CD4-positive, alpha-beta memory T cell (primary cell): Measurements from ENCODE around the gene SLC2A5. TPM values are rescaled to one million over a fixed set of nuclear protein-coding genes. Genes with fewer than 3 reads are reported as not detected.

ENCODE experiments used
- CTCF ChIA-PET: fragments of 350-600 bp; sonication (Branson Sonifier 250); formaldehyde crosslinking; loops from one replicate; lab custom pipeline; 2021; ENCODE audit warnings: inconsistent platforms; ENCODE audit not compliant: partially characterized antibody; lab: Charles Lee
- POLR2A ChIA-PET: fragments of 350-600 bp; sonication (Branson Sonifier 250); formaldehyde crosslinking; loops from one replicate; lab custom pipeline; 2021; ENCODE audit not compliant: partially characterized antibody; lab: Charles Lee
- DNase-seq, 5 donors: peaks; one replicate each; pipeline versions ENCODE4 v3.0.0 to v3.0.0-alpha.2; 2020 to 2022; ENCODE audit warnings: mixed read lengths in 1 of 5
- H3K27ac ChIP-seq: one replicate; pipeline ENCODE4 v1.7.0; 2013; ENCODE audit warnings: low read depth, low read length
- H3K27me3 ChIP-seq: 2 replicates; pipeline ENCODE4 v1.7.0; 2013; ENCODE audit warnings: mild to moderate bottlenecking, low read length, moderate library complexity; ENCODE audit not compliant: insufficient read depth
- H3K36me3 ChIP-seq: 2 replicates; pipeline ENCODE4 v1.7.0; 2013; ENCODE audit warnings: mild to moderate bottlenecking, low read length, moderate library complexity; ENCODE audit not compliant: insufficient read depth
- H3K4me1 ChIP-seq: 2 replicates; pipeline ENCODE4 v1.7.0; 2013; ENCODE audit warnings: mild to moderate bottlenecking, low read length, moderate library complexity; ENCODE audit not compliant: insufficient read depth
- H3K4me3 ChIP-seq, 2 donors: one replicate each; pipeline ENCODE4 v1.7.0; 2013; ENCODE audit warnings: low read length in 2 of 2, mild to moderate bottlenecking in 1 of 2
- H3K9me3 ChIP-seq, 2 donors: one replicate each; pipeline ENCODE4 v1.7.0; 2013; ENCODE audit warnings: low read length in 2 of 2, control low read depth in 1 of 2; ENCODE audit not compliant: control insufficient read depth in 1 of 2
- H3K27ac Mint-ChIP-seq, 7 donors: one replicate each; pipeline ENCODE4 v1.8.0; 2020 to 2021; ENCODE audit warnings: mixed read lengths in 7 of 7, mild to moderate bottlenecking in 6 of 7, inconsistent platforms in 3 of 7, moderate library complexity in 3 of 7
- H3K27me3 Mint-ChIP-seq, 2 donors: one replicate each; pipeline ENCODE4 v1.8.0; 2020 to 2021; ENCODE audit warnings: mixed read lengths in 2 of 2
- H3K36me3 Mint-ChIP-seq, 2 donors: one replicate each; pipeline ENCODE4 v1.8.0; 2020 to 2021; ENCODE audit warnings: mixed read lengths in 2 of 2, inconsistent platforms in 1 of 2, mild to moderate bottlenecking in 1 of 2
- H3K4me1 Mint-ChIP-seq, 4 donors: one replicate each; pipeline ENCODE4 v1.8.0; 2020 to 2021; ENCODE audit warnings: mixed read lengths in 4 of 4, mild to moderate bottlenecking in 1 of 4
- H3K4me3 Mint-ChIP-seq, 8 donors: one replicate each; pipeline ENCODE4 v1.8.0; 2020 to 2021; ENCODE audit warnings: mixed read lengths in 8 of 8, mild to moderate bottlenecking in 7 of 8, moderate library complexity in 6 of 8, inconsistent platforms in 3 of 8
- H3K9me3 Mint-ChIP-seq, 8 donors: one replicate each; pipeline ENCODE4 v1.8.0; 2020 to 2021; ENCODE audit warnings: mixed read lengths in 8 of 8, mild to moderate bottlenecking in 5 of 8, inconsistent platforms in 3 of 8, moderate library complexity in 1 of 8
- intact Hi-C: fragments of 100-400 bp; cut with micrococcal nuclease; formaldehyde crosslinking; loops from one replicate; pipeline ENCODE4 v1.15.1; 2023
- polyA plus RNA-seq, 2 donors: library from polyadenylated mRNA; unstranded; fragments of 300-500 nt; fragmentation: Illumina TruSeq; gene quantifications; one replicate each; pipeline ENCODE4 v1.2.3, GENCODE V29; 2021
- total RNA-seq, 2 experiments: library from RNA; stranded (reverse); gene quantifications; one replicate each; pipeline ENCODE4 v1.2.3, GENCODE V29; 2021

Gene SLC2A5
- total and polyA plus RNA-seq, 4 experiments from 2014 or later, result 0.23 TPM; not detected in 3

DNA sequence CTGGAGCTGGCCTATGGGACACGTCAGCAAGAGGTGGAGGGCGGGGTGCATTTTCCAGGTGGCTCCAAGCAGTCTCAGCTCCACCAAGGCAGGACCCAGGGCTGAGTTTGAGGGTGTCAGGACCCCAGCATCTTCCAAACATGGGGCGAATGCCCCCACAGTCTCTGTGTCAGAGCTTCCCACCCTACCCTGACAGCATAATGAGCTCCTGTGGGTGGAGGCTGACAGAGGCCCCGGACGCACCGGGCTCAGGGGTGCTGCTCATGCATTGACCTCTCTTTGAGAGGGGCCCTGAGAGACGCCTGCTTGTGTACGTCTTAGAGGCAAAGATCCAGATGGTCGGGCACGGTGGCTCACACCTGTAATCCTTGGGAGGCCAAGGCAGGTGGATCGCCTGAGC lies 80.4 kb downstream of the SLC2A5 start:
- no peak overlapping the region for H3K27ac Mint-ChIP-seq
- Histone ChIP-seq H3K27ac (no peak overlapping the region), H3K4me1 (peaks cover 19% of the 10 kb centered on the region), H3K27me3 (no peaks in the 10 kb centered on the region), H3K4me3 (no peak overlapping the region), H3K9me3 (no peaks in the 10 kb centered on the region), H3K36me3 (no peaks in the 10 kb centered on the region)
- peaks cover 7 to 25% (median 18%) of the 10 kb centered on the region in 4 donors for H3K4me1 Mint-ChIP-seq
- no peak overlapping the region for H3K4me3 Mint-ChIP-seq
- H3K9me3 Mint-ChIP-seq, result peaks cover 0 to 2% (median 0%) of the 10 kb centered on the region in 8 donors
- CTCF ChIA-PET, result interaction anchor here (0.6 to 7.1 kb wide), 15 partner anchors 15 to 1398 kb away, joined by 3 to 154 read pairs (median 4); no protein-coding TSS in a partner anchor
- intact Hi-C loops, result loop anchor here (2.0 kb wide), 1 partner anchor 18 kb away; no protein-coding TSS in a partner anchor
- peaks cover 0 to 2% of the 10 kb centered on the region in 2 donors for H3K27me3 Mint-ChIP-seq
- POLR2A ChIA-PET, result no interaction called here
- no peak for DNase-seq
- H3K36me3 Mint-ChIP-seq, result no peaks in the 10 kb centered on the region

- no peaks in the 10 kb centered on the region for H3K36me3 ChIP-seq
- no peak overlapping the region for H3K4me3 Mint-ChIP-seq
- no peaks in the 10 kb centered on the region for H3K9me3 ChIP-seq
- H3K36me3 Mint-ChIP-seq, result no peaks in the 10 kb centered on the region
- ChIA-PET CTCF (interaction anchor here (1.0 to 7.1 kb wide), 13 partner anchors 15 to 128 kb away, joined by 3 to 154 read pairs (median 5); no protein-coding TSS in a partner anchor), POLR2A (no interaction called here)
- no peak overlapping the region for H3K27ac ChIP-seq
- peaks cover 8 to 30% (median 21%) of the 10 kb centered on the region in 4 donors for H3K4me1 Mint-ChIP-seq
- H3K27ac Mint-ChIP-seq, result no peak overlapping the region
- DNase-seq, result no peak
- peaks cover 19% of the 10 kb centered on the region for H3K4me1 ChIP-seq
- intact Hi-C loops, result loop anchor here (1.0 to 2.0 kb wide), 4 partner anchors 18 to 129 kb away; no protein-coding TSS in a partner anchor
- peaks cover 0 to 2% of the 10 kb centered on the region in 2 donors for H3K27me3 Mint-ChIP-seq
- peaks cover 0 to 2% (median 0%) of the 10 kb centered on the region in 8 donors for H3K9me3 Mint-ChIP-seq
- H3K27me3 ChIP-seq, result no peaks in the 10 kb centered on the region
- H3K4me3 ChIP-seq, result no peak overlapping the region
Measured at GRCh38 chr1:8988618-8988967, 80.8 kb downstream of the SLC2A5 start.

GRCh38 chr1:8987881-8988617 lies 81.4 kb downstream of the SLC2A5 start:
- Histone ChIP-seq H3K4me1 (peaks cover 19% of the 10 kb centered on the region), H3K27me3 (no peaks in the 10 kb centered on the region), H3K9me3 (no peaks in the 10 kb centered on the region), H3K4me3 (peak overlapping the region in 1 of 2 donors; percentile 15), H3K27ac (no peak overlapping the region), H3K36me3 (no peaks in the 10 kb centered on the region)
- peak; percentile 45 to 63 (median 51) for DNase-seq
- Mint-ChIP-seq H3K27ac (peak overlapping the region in 6 of 7 donors; percentile 35 to 80 (median 60)), H3K27me3 (peaks cover 0 to 2% of the 10 kb centered on the region in 2 donors), H3K4me1 (peaks cover 8 to 31% (median 23%) of the 10 kb centered on the region in 4 donors), H3K9me3 (peaks cover 0 to 2% (median 0%) of the 10 kb centered on the region in 8 donors), H3K36me3 (no peaks in the 10 kb centered on the region), H3K4me3 (peak overlapping the region in 7 of 8 donors; percentile 43 to 69 (median 62))
- POLR2A ChIA-PET, result interaction anchor here (0.8 to 1.8 kb wide), 6 partner anchors 17 to 110 kb away, joined by 3 to 7 read pairs (median 4); partner anchors contain the start of gene ENO1
- intact Hi-C loops, result loop anchor here (1.0 to 2.0 kb wide), 4 partner anchors 17 to 129 kb away; no protein-coding TSS in a partner anchor
- CTCF ChIA-PET, result interaction anchor here (0.7 to 7.1 kb wide), 20 partner anchors 9 to 132 kb away, joined by 3 to 154 read pairs (median 5); no protein-coding TSS in a partner anchor

- Histone ChIP-seq H3K27me3 (no peaks in the 10 kb centered on the region), H3K36me3 (no peaks in the 10 kb centered on the region), H3K4me3 (no peak overlapping the region), H3K4me1 (peaks cover 19% of the 10 kb centered on the region), H3K9me3 (no peaks in the 10 kb centered on the region), H3K27ac (no peak overlapping the region)
- POLR2A ChIA-PET, result interaction anchor here (0.6 to 1.8 kb wide), 4 partner anchors 16 to 146 kb away, joined by 3 to 7 read pairs (median 3); no protein-coding TSS in a partner anchor
- Mint-ChIP-seq H3K36me3 (no peaks in the 10 kb centered on the region), H3K4me1 (peaks cover 8 to 31% (median 23%) of the 10 kb centered on the region in 4 donors), H3K27me3 (no peaks in the 10 kb centered on the region), H3K4me3 (peak overlapping the region in 6 of 8 donors; percentile 57 to 82 (median 73)), H3K9me3 (no peaks in the 10 kb centered on the region), H3K27ac (peak overlapping the region in 6 of 7 donors; percentile 35 to 87 (median 64))
- intact Hi-C loops, result no loop called here
- DNase-seq, result peak in 1 of 5 donors; percentile 41
- CTCF ChIA-PET, result interaction anchor here (0.9 to 7.1 kb wide), 13 partner anchors 9 to 127 kb away, joined by 3 to 154 read pairs (median 6); no protein-coding TSS in a partner anchor
Measured at GRCh38 chr1:8986814-8987190, 82.6 kb downstream of the SLC2A5 start.

- ChIA-PET POLR2A (interaction anchor here (0.7 kb wide), 1 partner anchor 23 kb away, joined by 3 read pairs; no protein-coding TSS in a partner anchor), CTCF (interaction anchor here (0.7 to 7.1 kb wide), 9 partner anchors 9 to 126 kb away, joined by 3 to 154 read pairs (median 22); no protein-coding TSS in a partner anchor)
- Mint-ChIP-seq H3K27me3 (no peaks in the 10 kb centered on the region), H3K4me1 (peaks cover 8 to 31% (median 23%) of the 10 kb centered on the region in 4 donors), H3K4me3 (peak overlapping the region in 5 of 8 donors; percentile 66 to 82 (median 75)), H3K36me3 (no peaks in the 10 kb centered on the region), H3K9me3 (no peaks in the 10 kb centered on the region), H3K27ac (peak overlapping the region in 6 of 7 donors; percentile 35 to 87 (median 64))
- intact Hi-C loops, result no loop called here
- Histone ChIP-seq H3K36me3 (no peaks in the 10 kb centered on the region), H3K9me3 (no peaks in the 10 kb centered on the region), H3K27ac (no peak overlapping the region), H3K4me1 (peaks cover 19% of the 10 kb centered on the region), H3K4me3 (no peak overlapping the region), H3K27me3 (no peaks in the 10 kb centered on the region)
- DNase-seq, result no peak
Measured at GRCh38 chr1:8985915-8986813, 83.3 kb downstream of the SLC2A5 start.
